GM18499 (cell line): ENCODE data around the gene DEPDC1.

Experiments used
- ATAC-seq: cut with Tn5 transposase; IDR thresholded peaks from one replicate; pipeline ENCODE4 v1.9.1; 2021; ENCODE audit warnings: moderate number of reproducible peaks; ENCODE audit not compliant: insufficient read depth, unreplicated experiment

DEPDC1 gene

GRCh38 chr1:68426594-68426993 is 70.3 kb downstream of the DEPDC1 start:
- no peak for ATAC-seq
